GM10248 (cell line): ENCODE results near the gene PSMB1.

Experiments
- CTCF ChIA-PET: fragments of 300-600 bp; sonication (Branson Sonifier 250); formaldehyde crosslinking; extraction: SDS; loops from one replicate; lab custom pipeline; 2021; ENCODE audit warnings: antibody characterized with exemption; lab: Yijun Ruan, JAX
- POLR2A ChIA-PET: fragments of 350-650 bp; sonication (Branson Sonifier 250); formaldehyde crosslinking; extraction: SDS; loops from one replicate; lab custom pipeline; 2020; ENCODE audit warnings: antibody characterized with exemption; lab: Yijun Ruan, JAX
- DNase-seq: peaks from one replicate; pipeline ENCODE4 v3.0.0; 2012; ENCODE audit errors: extremely low spot score
- TF ChIP-seq, protein P1 (sequence below): IDR thresholded peaks from 2 replicates; pipeline ENCODE4 v1.5.1; 2012; ENCODE audit warnings: mild to moderate bottlenecking, low read depth; ENCODE audit errors: extremely low read depth, missing control alignments, control extremely low read depth

The PSMB1 gene

DNA sequence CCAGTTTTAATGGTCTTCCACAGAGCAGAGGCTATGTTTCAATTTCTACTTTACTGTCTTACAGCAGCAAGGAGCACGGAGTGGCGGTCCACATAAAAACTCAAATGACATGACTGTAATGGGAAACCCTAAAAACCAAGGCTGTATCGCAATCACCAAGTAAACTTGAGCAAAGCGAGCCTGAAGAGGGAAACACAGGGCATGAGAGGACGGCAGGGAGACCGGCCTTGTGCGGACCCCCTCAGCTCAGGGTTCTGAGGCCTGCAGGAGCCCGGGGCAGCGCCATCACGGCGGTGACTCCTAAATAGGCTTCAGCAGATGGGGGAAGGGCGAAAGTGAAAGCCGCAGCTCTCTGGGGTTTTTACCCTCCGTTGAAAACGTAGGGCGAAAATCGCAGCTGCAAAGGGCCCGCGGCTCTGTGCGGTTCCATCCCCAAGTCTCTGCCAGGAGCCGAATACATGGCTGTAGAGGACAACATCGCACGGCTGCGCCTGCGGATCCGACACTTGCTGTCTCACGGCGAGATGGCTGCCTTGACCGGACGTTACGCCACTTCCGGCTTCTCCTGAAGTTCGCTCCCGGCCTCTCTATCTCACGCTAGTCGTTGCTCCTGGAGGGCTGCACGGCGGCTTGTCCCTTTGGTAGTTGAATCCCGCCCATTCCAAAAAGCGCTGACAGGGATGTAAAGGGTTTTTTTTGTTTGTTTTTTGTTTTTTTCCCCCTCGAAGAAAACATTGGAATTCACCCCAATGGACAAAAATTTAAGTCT lies at the start of gene PSMB1:
TSS of gene PSMB1 (minus strand) at position 543 of the 769 bp plus-strand sequence. CDS start at position 478, 65 bp downstream.
- CTCF ChIA-PET, result interaction anchor here (1.1 to 3.2 kb wide), 9 partner anchors 9 to 721 kb away, joined by 3 to 9 read pairs (median 5); no protein-coding TSS in a partner anchor
- DNase-seq, result peak; percentile 79
- TF ChIP-seq, protein P1, sequence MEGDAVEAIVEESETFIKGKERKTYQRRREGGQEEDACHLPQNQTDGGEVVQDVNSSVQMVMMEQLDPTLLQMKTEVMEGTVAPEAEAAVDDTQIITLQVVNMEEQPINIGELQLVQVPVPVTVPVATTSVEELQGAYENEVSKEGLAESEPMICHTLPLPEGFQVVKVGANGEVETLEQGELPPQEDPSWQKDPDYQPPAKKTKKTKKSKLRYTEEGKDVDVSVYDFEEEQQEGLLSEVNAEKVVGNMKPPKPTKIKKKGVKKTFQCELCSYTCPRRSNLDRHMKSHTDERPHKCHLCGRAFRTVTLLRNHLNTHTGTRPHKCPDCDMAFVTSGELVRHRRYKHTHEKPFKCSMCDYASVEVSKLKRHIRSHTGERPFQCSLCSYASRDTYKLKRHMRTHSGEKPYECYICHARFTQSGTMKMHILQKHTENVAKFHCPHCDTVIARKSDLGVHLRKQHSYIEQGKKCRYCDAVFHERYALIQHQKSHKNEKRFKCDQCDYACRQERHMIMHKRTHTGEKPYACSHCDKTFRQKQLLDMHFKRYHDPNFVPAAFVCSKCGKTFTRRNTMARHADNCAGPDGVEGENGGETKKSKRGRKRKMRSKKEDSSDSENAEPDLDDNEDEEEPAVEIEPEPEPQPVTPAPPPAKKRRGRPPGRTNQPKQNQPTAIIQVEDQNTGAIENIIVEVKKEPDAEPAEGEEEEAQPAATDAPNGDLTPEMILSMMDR, result no peak
- POLR2A ChIA-PET, result interaction anchor here (1.3 kb wide), 1 partner anchor 10 kb away, joined by 3 read pairs; no protein-coding TSS in a partner anchor

DNA sequence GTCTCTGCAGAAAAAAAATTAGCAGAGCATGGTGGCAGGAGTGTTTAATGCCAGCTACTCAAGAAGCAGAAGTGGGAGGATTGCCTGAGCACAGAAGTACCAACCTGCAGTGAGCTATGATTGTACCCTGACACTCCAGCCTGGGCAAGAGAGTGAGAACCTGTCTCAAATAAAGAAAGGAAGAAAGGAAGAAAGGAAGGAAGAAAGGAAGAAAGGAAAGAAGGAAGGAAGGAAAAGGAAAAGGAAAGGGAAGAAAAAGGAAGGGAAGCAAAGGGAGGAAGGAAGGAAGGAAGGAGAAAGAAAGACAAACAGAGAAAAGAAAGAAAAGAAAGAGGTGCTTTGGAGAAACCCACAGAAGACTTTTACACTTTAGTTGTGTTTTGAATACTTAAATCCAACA lies 44.2 kb upstream of the PSMB1 start:
- no peak for DNase-seq
- POLR2A ChIA-PET, result no interaction called here
- TF ChIP-seq, protein P1, result no peak
- CTCF ChIA-PET, result no interaction called here

DNA sequence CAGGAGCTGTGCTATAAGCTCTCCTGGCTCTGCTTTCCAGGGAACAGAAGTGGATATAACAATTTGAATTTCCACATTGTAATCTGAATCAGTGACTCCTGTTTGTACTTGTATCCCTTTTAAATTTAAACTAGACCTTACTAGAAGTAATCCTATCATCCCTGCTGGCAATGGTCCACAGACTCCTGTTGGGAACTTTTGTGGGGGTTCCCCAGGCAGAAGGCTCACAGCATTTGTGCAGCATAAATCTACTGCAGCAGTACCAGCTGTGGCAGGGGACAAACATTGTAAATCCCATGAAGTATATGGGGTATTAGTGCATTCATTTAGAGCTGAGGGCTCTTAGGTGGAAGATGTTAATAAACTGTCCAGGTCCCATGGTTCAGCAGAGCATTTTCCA lies 43.3 kb upstream of the PSMB1 start:
- TF ChIP-seq, protein P1, result no peak
- CTCF ChIA-PET, result no interaction called here
- POLR2A ChIA-PET, result no interaction called here
- DNase-seq, result no peak

DNA sequence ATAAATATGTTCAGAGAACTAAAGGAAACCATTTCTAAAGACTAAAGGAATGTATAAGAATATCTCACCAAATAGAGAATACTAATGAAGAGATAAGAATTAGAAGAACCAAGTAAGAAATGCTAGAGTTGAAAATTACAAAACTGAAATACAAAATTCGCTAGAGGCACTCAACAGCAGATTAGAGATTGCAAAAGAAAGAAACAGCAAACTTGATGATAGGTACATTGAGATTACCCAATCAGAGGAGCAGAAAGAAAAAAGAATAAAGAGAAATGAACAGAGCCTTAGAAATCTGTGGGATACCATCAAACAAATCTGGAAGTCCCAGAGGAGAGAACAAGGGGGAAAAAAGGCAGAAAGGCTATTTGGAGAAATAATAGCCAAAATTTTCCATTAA lies 37.6 kb upstream of the PSMB1 start:
- POLR2A ChIA-PET, result no interaction called here
- no peak for DNase-seq
- TF ChIP-seq, protein P1, result no peak
- CTCF ChIA-PET, result interaction anchor here (1.4 kb wide), 1 partner anchor 10 kb away, joined by 3 read pairs; no protein-coding TSS in a partner anchor

DNA sequence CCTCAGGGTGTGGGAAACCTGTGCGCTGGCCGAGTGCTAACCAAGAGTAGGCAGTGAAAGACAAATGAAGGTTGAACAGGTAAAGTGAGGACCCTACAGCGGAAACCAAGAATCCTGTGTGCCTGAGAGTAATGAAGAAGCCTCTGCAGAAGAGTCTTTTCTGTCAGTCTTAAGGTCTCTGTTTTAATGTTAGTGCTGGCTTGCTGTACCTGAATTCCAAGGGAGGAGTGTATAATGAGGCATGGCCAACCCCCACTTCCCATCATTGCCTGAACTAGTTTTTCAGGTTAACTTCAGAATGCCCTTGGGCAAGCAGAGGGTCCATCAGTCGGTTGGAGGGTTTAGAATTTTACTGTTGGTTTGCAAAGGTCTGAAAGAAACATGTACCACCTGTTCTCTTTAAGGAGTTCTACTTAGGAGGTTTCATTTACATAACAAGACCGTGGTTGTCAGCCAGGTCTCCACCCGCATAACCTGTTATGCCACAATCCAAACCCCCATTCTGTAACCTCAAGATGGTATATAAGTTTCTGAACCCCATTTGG lies 31.9 kb upstream of the PSMB1 start:
- ChIA-PET CTCF (interaction anchor here (1.1 to 1.7 kb wide), 3 partner anchors 11 to 20 kb away, joined by 5 to 10 read pairs (median 7); no protein-coding TSS in a partner anchor), POLR2A (no interaction called here)
- no peak for DNase-seq
- TF ChIP-seq, protein P1, result no peak

DNA sequence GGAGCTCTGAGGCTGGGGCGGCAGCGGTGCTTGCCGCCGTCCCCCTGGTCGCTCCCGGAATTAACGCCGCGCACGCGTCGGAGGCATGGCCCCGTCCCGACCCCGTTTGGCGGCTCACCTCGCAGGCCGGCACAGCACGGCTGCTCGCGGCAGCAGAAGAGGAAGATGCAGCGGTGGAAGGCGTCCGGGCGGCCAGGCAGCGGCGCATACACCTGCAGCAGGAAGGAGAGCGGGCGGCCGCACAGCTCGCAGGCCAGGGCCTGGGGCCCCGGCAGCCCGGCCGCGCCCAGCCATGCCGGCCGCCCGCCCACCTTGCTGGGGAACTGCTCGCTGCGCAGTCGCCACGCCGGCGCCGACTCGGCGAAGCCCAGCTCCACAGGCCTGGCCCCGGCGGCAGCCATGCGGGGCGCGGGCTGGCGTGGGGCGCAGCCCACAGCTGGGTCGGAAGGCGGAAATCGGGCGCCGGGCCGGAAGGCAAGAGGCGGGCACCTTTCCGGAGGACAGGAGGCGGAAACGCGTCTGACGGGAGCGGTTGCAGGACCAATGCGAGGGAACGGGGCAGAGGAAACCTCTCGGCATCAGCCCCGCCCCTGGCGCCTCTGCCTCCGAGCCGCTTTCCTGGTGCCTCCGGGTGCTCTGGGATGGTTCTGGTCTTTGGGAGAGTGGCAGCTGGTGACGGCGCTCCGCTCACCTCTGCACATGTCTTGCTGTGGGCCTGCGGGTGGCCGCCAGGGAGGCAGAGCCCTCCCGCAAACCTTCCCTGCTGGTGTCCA lies 31.3 kb upstream of the PSMB1 start, which contains the start of gene PDCD2:
TSS of gene PDCD2 (minus strand) at position 457 of the 773 bp plus-strand sequence. CDS start at position 401, 56 bp downstream.
- ChIA-PET CTCF (interaction anchor here (0.8 to 1.7 kb wide), 7 partner anchors 11 to 794 kb away, joined by 3 to 10 read pairs (median 4); no protein-coding TSS in a partner anchor), POLR2A (interaction anchor here (1.0 kb wide), 1 partner anchor 29 kb away, joined by 3 read pairs; no protein-coding TSS in a partner anchor)
- TF ChIP-seq, protein P1, result no peak
- peak; percentile 96 for DNase-seq
